IPS-18a (cell line): ENCODE measurements around the gene ARL2BP.

Experiments used
- H3K27ac ChIP-seq: one replicate; pipeline ENCODE4 v1.5.1; 2013; ENCODE audit warnings: low read length
- H3K27me3 ChIP-seq: one replicate; pipeline ENCODE4 v1.6.1; 2013; ENCODE audit warnings: mild to moderate bottlenecking, low read length; ENCODE audit not compliant: control insufficient read depth, insufficient read depth
- H3K36me3 ChIP-seq: one replicate; pipeline ENCODE4 v1.6.1; 2013; ENCODE audit warnings: low read depth, low read length; ENCODE audit not compliant: control insufficient read depth
- H3K4me1 ChIP-seq: one replicate; pipeline ENCODE4 v1.6.1; 2013; ENCODE audit warnings: low read depth, low read length; ENCODE audit not compliant: control insufficient read depth
- H3K4me3 ChIP-seq: one replicate; pipeline ENCODE4 v1.5.1; 2013; ENCODE audit warnings: low read length
- H3K9ac ChIP-seq: one replicate; pipeline ENCODE4 v1.6.1; 2013; ENCODE audit warnings: mild to moderate bottlenecking, low read length, moderate library complexity
- H3K9me3 ChIP-seq: one replicate; pipeline ENCODE4 v1.6.1; 2013; ENCODE audit warnings: low read depth, low read length; ENCODE audit not compliant: control insufficient read depth

The ARL2BP gene

GRCh38 chr16:57223057-57223456, 22.0 kb upstream of the ARL2BP start:
- H3K9ac ChIP-seq: no peak overlapping the region
- peaks cover 53% of the 10 kb centered on the region for H3K36me3 ChIP-seq
- H3K9me3 ChIP-seq: no peaks in the 10 kb centered on the region
- H3K27ac ChIP-seq: no peak overlapping the region
- H3K4me3 ChIP-seq: no peak overlapping the region
- no peaks in the 10 kb centered on the region for H3K4me1 ChIP-seq
- no peaks in the 10 kb centered on the region for H3K27me3 ChIP-seq

DNA sequence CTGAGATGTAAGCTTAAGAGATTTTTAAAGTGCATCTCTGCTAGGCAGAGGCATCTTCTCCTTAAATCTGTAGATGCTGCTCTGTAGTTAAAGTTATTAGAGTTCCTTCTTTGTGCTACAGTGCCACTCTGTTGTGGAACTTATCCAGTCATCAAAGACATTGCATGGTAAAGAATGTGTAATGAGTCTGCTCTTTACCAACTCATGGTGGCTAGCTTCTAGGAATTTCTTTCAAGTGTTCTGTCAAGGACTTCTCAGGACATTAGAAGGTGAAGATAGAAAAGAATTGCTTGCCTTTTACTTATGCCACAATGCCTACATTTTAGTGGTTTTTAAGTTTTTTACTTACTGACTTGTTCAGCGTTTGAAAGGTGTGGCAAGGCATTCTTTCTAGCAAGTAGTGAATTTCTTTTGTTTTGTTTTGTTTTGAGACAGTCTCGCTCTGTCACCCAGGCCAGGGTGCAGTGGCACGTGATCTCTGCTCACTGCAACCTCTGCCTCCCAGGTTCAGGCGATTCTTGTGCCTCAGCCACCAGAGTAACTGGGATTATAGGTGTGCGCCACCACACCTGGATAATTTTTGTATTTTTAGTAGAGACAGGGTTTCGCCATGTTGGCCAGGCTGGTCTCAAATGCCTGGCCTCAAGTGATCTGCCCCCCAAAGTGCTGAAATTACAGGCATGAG, 20.3 kb upstream of the ARL2BP start:
- Histone ChIP-seq H3K9ac (no peak overlapping the region), H3K4me1 (no peaks in the 10 kb centered on the region), H3K9me3 (no peaks in the 10 kb centered on the region), H3K4me3 (no peak overlapping the region), H3K27me3 (no peaks in the 10 kb centered on the region), H3K27ac (no peak overlapping the region), H3K36me3 (peaks cover 57% of the 10 kb centered on the region)

- Histone ChIP-seq H3K36me3 (peaks cover 62% of the 10 kb centered on the region), H3K9ac (no peak overlapping the region), H3K27me3 (no peaks in the 10 kb centered on the region), H3K27ac (no peak overlapping the region), H3K9me3 (no peaks in the 10 kb centered on the region), H3K4me1 (no peaks in the 10 kb centered on the region), H3K4me3 (no peak overlapping the region)
These were observed 19.1 kb upstream of the ARL2BP start for GRCh38 chr16:57225978-57226377.

DNA sequence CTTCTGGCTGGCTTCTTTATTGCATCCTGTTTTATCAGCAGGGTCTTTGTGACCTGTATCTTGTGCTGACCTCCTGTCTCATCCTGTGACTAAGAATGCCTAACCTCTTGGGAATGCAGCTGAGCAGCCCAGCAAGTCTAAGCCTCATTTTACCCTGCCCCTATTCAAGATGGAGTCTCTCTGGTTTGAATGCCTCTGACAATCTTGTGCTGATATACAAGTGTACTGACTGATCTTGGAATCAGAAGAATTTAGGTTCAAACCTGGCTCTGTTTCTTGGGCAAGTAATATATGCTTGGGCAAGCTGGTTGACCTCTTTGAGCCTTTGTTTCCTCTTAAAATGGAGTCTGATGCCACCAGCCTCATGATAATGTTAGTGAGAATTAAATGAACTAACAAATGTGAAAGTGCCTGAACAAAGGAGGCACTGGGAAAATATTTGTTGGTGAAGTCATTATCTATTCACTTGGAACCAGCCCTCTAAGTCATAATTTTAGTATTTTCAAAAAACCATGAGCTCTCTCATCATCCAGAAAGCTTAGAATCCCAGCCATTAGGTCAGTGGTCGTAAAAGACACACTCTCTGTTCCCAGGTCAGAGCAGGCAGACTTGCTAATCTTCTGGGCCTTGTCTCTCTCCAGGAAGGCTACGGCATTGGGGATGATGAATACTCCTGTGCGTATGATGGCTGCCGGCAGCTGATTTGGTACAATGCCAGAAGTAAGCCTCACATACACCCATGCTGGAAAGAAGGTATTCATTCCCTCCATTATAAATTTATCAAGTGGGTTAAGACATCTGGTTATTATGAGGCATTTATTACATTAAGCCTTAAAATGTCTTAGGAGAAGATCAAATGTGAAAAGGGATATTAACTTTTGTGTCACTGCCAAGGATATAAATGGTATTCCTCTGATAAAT, 18.1 kb upstream of the ARL2BP start:
- H3K27ac ChIP-seq: no peak overlapping the region
- H3K36me3 ChIP-seq: peaks cover 64% of the 10 kb centered on the region
- H3K9ac ChIP-seq: no peak overlapping the region

GRCh38 chr16:57229079-57229478, 16.0 kb upstream of the ARL2BP start:
- H3K9ac ChIP-seq: no peak overlapping the region
- H3K27me3 ChIP-seq: no peaks in the 10 kb centered on the region
- H3K27ac ChIP-seq: no peak overlapping the region
- H3K9me3 ChIP-seq: no peaks in the 10 kb centered on the region
- no peak overlapping the region for H3K4me3 ChIP-seq
- H3K4me1 ChIP-seq: no peaks in the 10 kb centered on the region
- H3K36me3 ChIP-seq: peaks cover 65% of the 10 kb centered on the region

More for the DNA sequence above, 18.1 kb upstream of the ARL2BP start:
- Histone ChIP-seq H3K4me3 (no peak overlapping the region), H3K27me3 (no peaks in the 10 kb centered on the region), H3K9me3 (no peaks in the 10 kb centered on the region), H3K4me1 (no peaks in the 10 kb centered on the region)

GRCh38 chr16:57231821-57232350, 13.2 kb upstream of the ARL2BP start:
- no peaks in the 10 kb centered on the region for H3K9me3 ChIP-seq
- H3K27ac ChIP-seq: no peak overlapping the region

DNA sequence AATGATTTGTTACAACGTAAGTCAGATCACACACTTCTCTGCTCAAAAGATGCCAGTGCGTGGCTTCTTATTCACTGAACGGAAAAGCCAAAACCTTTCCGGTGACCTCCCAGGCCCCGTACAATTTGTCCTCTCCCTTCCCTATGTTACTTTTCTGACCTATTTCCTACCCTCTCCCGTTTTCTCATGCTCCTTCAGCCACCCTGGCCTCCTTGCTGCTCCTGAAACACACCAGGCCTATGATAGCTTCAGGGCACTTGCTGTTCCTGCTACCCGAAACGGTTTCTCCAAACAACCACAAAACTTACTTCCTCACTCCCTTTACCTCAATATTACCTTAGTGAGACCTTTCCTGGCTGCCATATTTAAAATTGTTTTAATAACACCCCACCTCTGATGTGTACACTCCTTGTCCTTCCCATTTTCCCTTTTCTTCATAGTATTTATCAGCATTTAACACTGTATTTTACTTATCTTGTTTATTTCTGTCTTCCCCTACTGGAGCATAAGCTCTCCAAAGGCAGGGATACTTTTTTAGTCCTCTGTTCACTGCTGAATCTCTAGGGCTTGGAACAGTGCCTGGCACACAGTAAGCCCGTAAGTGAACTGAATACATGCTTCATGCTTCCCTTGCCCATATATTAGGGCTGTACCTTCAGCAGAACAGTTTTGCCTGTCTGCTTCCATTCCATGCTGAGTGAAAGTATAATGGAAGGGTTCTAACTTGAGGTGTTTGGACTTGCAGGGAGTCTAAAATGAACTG, 10.9 kb upstream of the ARL2BP start:
- Histone ChIP-seq H3K4me3 (no peak overlapping the region), H3K9me3 (no peaks in the 10 kb centered on the region), H3K27ac (no peak overlapping the region), H3K27me3 (no peaks in the 10 kb centered on the region), H3K36me3 (peaks cover 75% of the 10 kb centered on the region), H3K9ac (no peak overlapping the region), H3K4me1 (no peaks in the 10 kb centered on the region)

More at GRCh38 chr16:57231821-57232350, 13.2 kb upstream of the ARL2BP start:
- H3K4me1 ChIP-seq: no peaks in the 10 kb centered on the region
- no peaks in the 10 kb centered on the region for H3K27me3 ChIP-seq
- H3K4me3 ChIP-seq: no peak overlapping the region
- H3K9ac ChIP-seq: no peak overlapping the region
- peaks cover 78% of the 10 kb centered on the region for H3K36me3 ChIP-seq

- Histone ChIP-seq H3K9ac (no peak overlapping the region), H3K9me3 (no peaks in the 10 kb centered on the region), H3K4me1 (no peaks in the 10 kb centered on the region), H3K4me3 (no peak overlapping the region), H3K27me3 (no peaks in the 10 kb centered on the region), H3K36me3 (peaks cover 80% of the 10 kb centered on the region), H3K27ac (no peak overlapping the region)
These were observed 10.4 kb upstream of the ARL2BP start for GRCh38 chr16:57234707-57235092.

GRCh38 chr16:57235128-57236021, 9.7 kb upstream of the ARL2BP start:
- no peaks in the 10 kb centered on the region for H3K4me1 ChIP-seq
- no peak overlapping the region for H3K9ac ChIP-seq
- H3K9me3 ChIP-seq: no peaks in the 10 kb centered on the region
- no peak overlapping the region for H3K27ac ChIP-seq
- H3K27me3 ChIP-seq: no peaks in the 10 kb centered on the region
- H3K4me3 ChIP-seq: no peak overlapping the region
- H3K36me3 ChIP-seq: peaks cover 76% of the 10 kb centered on the region

DNA sequence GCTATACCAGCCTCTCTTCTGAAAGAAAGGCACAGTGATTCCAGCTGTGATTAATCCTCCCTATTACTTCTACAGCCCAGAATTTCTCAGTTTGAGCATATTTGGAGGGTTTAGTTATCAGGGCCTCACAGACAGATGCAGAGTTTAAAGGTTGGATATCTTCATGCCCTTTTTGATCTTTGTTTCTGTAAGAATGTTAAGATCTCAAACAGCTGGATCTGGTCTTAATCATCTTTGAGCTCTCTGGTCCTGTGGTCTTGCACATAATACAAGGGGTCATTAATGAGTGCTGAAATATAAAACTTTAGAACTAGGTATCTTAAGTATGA, 9.1 kb upstream of the ARL2BP start:
- H3K9ac ChIP-seq: no peak overlapping the region
- peaks cover 70% of the 10 kb centered on the region for H3K36me3 ChIP-seq
- H3K9me3 ChIP-seq: no peaks in the 10 kb centered on the region
- no peaks in the 10 kb centered on the region for H3K27me3 ChIP-seq
- H3K27ac ChIP-seq: no peak overlapping the region
- H3K4me1 ChIP-seq: no peaks in the 10 kb centered on the region
- no peak overlapping the region for H3K4me3 ChIP-seq
